GM12801 (cell line): ENCODE measurements around the gene KCNN2.

Experiments
- CTCF ChIP-seq: IDR thresholded peaks from one replicate; pipeline ENCODE4 v1.5.1; 2011; ENCODE audit warnings: control low read depth; ENCODE audit not compliant: insufficient read length; ENCODE audit errors: extremely low read depth

KCNN2 gene

DNA sequence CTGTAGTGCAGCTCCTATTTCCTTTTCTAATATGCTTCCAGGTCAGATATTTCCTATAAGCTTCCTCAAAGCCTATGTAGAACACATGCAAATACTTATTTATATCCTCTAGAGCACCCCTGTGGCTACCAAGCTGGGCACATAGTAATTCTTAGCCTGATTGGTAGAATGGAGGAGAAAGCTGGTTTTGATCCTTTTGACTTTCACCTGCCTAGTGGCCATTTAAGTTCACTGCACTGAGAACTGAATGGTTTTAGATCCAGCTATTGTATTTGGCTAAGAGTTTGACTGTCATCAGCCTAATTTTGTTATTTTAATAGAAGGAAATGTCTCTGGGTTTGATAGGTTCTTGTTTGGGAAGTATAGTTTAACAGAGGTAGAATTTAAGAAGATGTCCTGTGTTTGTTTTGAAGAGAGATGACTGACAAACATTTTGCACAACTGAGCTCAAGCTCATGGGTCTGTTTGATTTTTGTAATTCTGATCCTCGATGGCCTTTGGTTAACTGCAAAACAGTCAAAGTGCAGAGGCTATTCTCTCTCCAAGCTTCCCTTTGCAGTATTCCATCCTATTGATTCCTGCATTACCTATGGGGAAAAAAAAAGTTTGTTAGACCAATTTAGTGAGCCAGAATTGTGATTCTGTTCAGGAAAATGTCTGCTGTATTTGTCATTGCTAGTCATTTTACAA lies 85.4 kb downstream of the KCNN2 start:
- no peak for TF ChIP-seq CTCF

DNA sequence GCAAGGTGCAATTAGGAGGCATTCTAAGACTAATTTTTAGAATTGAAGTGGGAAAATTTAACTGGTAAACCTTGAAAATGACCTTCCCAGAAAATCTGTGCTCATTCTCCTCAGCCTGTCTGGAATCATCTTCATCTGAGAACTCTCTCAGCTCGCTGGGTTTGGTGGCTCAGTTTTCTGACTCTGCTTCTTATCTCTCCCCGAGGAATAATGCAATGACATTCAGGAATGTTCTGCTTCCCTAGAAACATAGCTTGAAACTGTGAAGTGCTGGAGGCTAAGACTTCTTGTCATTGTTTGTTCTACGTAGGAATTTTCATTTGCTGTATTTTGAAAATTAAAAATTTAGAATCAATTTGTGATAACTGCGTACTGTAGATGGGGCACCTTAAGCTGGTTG lies 86.6 kb downstream of the KCNN2 start:
- TF ChIP-seq CTCF: no peak

DNA sequence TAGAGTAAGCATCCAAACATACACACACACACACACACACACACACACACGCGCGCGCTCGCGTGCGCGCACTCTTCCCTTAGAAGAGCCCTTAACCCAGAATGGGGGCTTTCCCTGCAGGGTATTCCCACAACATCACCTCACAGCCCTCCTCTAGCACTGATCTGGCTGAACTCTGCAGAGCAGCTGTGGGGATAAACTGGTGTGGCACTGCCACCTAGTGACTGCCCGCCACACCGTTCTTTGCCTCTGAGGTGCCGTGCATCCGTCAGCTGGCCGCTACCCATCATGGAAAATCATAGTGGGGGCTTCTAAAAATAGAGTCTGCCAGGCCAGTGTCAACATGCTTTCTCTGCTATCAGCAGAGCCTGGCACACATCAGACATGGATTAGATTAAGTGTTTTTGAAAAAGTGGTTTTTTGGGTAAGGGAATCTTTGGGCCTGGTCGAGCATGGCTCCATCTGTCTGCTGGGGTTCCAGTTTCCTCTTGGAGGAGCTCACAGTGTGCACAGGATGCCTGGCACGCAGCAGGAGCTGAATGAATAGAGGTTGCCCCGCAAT lies 88.1 kb downstream of the KCNN2 start:
- TF ChIP-seq CTCF: no peak

DNA sequence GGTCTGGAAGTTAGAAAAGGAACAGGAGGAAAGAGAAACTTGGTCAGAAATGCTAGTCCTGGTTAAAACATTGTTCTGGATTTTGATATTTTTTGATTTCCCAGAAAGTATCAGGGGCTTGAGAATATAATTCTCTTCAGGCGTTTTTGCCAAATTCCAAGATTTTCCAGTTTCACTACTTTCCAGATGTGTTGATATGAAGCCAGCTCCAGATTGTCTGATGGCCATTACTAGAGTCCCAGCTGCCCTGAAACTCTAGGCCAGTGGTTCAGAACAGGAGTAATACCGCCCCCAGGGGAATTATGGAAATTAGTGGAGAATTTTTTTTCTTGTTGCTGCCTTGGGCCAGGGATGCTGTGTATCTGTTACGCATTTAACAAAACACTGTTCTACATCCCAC lies 88.6 kb downstream of the KCNN2 start:
- no peak for TF ChIP-seq CTCF

- no peak for TF ChIP-seq CTCF
Measured at GRCh38 chr5:114458726-114459125, 96.9 kb downstream of the KCNN2 start.

- no peak for TF ChIP-seq CTCF
Measured at GRCh38 chr5:114467171-114467570, 105.3 kb downstream of the KCNN2 start.

DNA sequence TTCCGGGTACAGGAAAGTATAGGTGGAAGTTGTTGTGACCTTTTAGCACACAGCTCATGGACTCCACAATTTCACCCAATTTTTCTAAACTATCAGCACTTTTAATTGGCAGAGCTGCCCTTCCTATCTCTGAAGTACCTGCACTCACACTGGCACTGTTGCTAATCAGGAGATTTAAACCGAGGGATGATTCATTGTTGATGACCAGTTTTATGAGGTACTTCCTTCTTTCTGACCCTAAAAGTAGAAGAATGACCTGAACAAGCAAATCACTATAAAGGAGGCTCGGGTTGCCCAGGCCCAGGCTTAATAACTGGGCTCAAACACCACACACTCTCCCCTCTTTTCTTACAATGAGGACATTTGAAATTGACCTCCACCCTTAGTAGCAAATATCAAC lies 105.9 kb downstream of the KCNN2 start:
- TF ChIP-seq CTCF: no peak

DNA sequence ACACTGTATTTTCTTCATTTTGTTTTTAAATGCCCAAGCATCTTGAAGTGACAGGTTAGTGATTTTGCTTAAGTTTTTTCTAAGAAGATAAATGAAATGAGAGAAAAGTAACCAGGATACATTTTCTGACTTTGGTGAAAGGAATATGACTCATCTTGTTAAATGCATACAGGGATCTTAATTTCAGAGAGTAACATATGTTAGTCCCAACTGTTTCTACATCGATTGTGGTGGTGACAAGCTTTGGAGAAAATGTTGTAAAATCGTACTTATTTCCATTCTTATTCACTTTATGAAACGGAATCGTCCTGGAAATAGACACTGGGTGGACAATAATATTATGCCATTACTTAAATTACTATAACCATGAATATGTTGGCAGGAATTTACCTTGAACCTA lies 107.5 kb downstream of the KCNN2 start:
- TF ChIP-seq CTCF: no peak
